Upper lobe of left lung (tissue), 4 donors: ENCODE results near the gene B3GNT9.

Source experiments
- EP300 ChIP-seq, 4 donors: sonication (generic); formaldehyde crosslinking; IDR thresholded peaks; one replicate each; pipeline ENCODE4 v1.5.1; 2017; ENCODE audit warnings: antibody characterized with exemption in 4 of 4, control low read depth in 2 of 4
- POLR2A ChIP-seq, 4 donors: fragments of 450-650 bp; IDR thresholded peaks; one replicate each; pipeline ENCODE4 v1.5.1; 2016 to 2017; ENCODE audit warnings: antibody characterized with exemption in 4 of 4, mild to moderate bottlenecking in 2 of 4
- POLR2AphosphoS5 ChIP-seq, 2 donors: sonication (generic); formaldehyde crosslinking; IDR thresholded peaks; one replicate each; pipeline ENCODE4 v1.5.1; 2017; ENCODE audit warnings: antibody characterized with exemption in 2 of 2
- TF ChIP-seq, protein P1 (sequence below), 6 experiments: fragments of 450-650 bp in 4 of 6; fragments of 200-600 bp in 2 of 6; sonication (generic) in 2 of 6; IDR thresholded peaks; one replicate each; pipeline ENCODE4 v1.5.1; 2016 to 2019; ENCODE audit warnings: antibody characterized with exemption in 6 of 6

DNA sequence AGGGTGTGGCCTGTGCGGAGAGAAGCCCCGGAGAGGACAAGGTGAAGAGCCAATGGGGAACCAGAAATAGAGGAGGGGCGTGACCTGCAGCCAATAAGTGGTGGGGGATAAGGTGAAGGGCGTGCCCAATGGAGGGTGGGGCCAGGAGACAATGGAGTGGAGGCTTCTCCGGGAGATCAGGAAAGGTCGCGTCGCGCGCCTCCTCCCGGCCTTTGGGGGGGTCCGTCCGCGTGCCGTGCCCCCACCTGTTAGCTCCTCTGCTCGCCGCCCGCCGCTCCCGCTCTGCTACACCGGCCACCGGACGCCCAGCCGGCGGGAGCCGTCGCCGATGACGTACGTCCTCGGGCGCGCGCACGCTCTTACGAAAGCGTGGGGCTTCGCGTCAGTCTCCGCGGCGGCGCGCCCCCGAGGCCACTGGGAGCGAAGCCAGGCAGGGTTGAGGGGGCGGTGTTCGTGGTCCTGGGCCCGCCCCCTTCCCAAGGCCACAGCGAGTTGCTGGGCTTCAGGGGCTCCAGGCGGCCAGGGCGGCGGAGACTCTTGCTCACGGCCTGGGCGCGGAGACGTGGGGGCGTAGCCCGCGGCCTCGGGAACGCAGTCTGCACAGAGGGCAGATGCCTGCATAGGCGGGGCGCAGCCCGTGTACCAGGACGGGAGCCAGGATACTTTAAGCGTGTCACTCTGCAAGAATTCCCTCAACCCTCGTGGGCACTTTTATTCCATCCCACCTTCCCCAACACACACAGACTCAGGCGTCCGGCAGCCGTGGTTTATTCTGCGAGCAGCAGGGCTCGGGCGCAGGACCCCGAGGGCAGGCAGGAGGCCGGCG, 33.0 kb upstream of the B3GNT9 start, which contains the start of gene MATCAP1:
- TF ChIP-seq POLR2A (IDR thresholded peaks at IDR 0.05) = peak in 2 of 4 donors; percentile 35 to 73
- TF ChIP-seq, protein P1, sequence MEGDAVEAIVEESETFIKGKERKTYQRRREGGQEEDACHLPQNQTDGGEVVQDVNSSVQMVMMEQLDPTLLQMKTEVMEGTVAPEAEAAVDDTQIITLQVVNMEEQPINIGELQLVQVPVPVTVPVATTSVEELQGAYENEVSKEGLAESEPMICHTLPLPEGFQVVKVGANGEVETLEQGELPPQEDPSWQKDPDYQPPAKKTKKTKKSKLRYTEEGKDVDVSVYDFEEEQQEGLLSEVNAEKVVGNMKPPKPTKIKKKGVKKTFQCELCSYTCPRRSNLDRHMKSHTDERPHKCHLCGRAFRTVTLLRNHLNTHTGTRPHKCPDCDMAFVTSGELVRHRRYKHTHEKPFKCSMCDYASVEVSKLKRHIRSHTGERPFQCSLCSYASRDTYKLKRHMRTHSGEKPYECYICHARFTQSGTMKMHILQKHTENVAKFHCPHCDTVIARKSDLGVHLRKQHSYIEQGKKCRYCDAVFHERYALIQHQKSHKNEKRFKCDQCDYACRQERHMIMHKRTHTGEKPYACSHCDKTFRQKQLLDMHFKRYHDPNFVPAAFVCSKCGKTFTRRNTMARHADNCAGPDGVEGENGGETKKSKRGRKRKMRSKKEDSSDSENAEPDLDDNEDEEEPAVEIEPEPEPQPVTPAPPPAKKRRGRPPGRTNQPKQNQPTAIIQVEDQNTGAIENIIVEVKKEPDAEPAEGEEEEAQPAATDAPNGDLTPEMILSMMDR (IDR thresholded peaks at IDR 0.05) = peak in 2 of 6 experiments; percentile 17 to 25
- TF ChIP-seq EP300 (IDR thresholded peaks at IDR 0.05) = no peak
- peak; percentile 48 to 74 for TF ChIP-seq POLR2AphosphoS5 (IDR thresholded peaks at IDR 0.05)
